ENCODE results near the gene GNLY. TPM values are rescaled to one million over a fixed set of nuclear protein-coding genes. Genes with fewer than 3 reads are reported as not detected.

The GNLY gene
- total and polyA plus RNA-seq, 2 of the 4 experiments (the other 2 are of a cell fraction), result not detected

GRCh38 chr2:85666016-85666415, 28.1 kb upstream of the GNLY start:
- TF ChIP-seq POLR2A (IDR thresholded peaks at IDR 0.05; ENCODE audit: low read depth, low read length) (no peak), CTCF (conservative IDR thresholded peaks at IDR 0.05; ENCODE audit: low read depth, low read length) (no peak), USF2 (IDR thresholded peaks at IDR 0.05; ENCODE audit: low read depth, low read length) (no peak)
- ChIA-PET CTCF (no interaction called here), POLR2A (ENCODE audit: unreplicated experiment) (no interaction called here)

More at GRCh38 chr2:85666016-85666415, 28.1 kb upstream of the GNLY start:
- WGBS, 2 experiments (ENCODE audit: extremely low coverage in 2 of 2, insufficient read length in 1 of 2), result 60% methylated on average over 1 of the region's 6 CpGs; no CpG with 5 or more reads in 1 of the 2 experiments
- Histone ChIP-seq H3K14ac (replicated peaks; ENCODE audit: low read depth, low read length) (no peak overlapping the region), H2AK9ac (replicated peaks; ENCODE audit: low read depth, low read length, poor library complexity) (no peak overlapping the region), H4K8ac (ENCODE audit: low read depth in 2 of 2, low read length in 2 of 2) (no peak overlapping the region), H2BK120ac (ENCODE audit: low read depth, low read length) (0 out of 2 replicates have a peak overlapping the region, but pooled peaks have one; percentile 15), H2AFZ (replicated peaks; ENCODE audit: low read length, poor library complexity) (no peak overlapping the region), H3K4me3 (ENCODE audit: insufficient read depth, low read depth, low read length) (no peak overlapping the region), H4K91ac (ENCODE audit: insufficient read depth, low read depth, low read length) (no peak overlapping the region), H3K4ac (ENCODE audit: low read depth, low read length) (no peak overlapping the region), H3K36me3 (ENCODE audit: control insufficient read depth, insufficient read depth, low read length) (no peaks in the 10 kb centered on the region), H3K9me3 (ENCODE audit: control insufficient read depth, insufficient read depth, low read length) (no peaks in the 10 kb centered on the region), H4K5ac (ENCODE audit: low read depth, low read length) (no peak overlapping the region), H3K9me1 (ENCODE audit: insufficient read depth, low read length) (peaks cover 15% of the 10 kb centered on the region; the same call in 1 of the 2 replicates), H3K23ac (ENCODE audit: low read depth, low read length) (no peak overlapping the region), H3K27me3 (ENCODE audit: control insufficient read depth, insufficient read depth, low read length) (no peaks in the 10 kb centered on the region), H3K18ac (ENCODE audit: low read depth, low read length) (no peak overlapping the region), H3K4me2 (ENCODE audit: low read depth, low read length) (no peak overlapping the region), H2BK20ac (ENCODE audit: low read depth, low read length) (no peak overlapping the region), H2BK5ac (ENCODE audit: low read depth, low read length, poor library complexity, severe bottlenecking) (peak overlapping the region; percentile 46), H2BK15ac (ENCODE audit: low read depth, low read length) (no peak overlapping the region), H3K56ac (ENCODE audit: extremely low read depth, insufficient read depth, low read length) (no peak overlapping the region), H3K9ac (ENCODE audit: low read depth, low read length) (no peak overlapping the region), H3K4me1 (ENCODE audit: control insufficient read depth, insufficient read depth, low read length) (peaks cover 6% of the 10 kb centered on the region), H4K20me1 (ENCODE audit: insufficient read depth, low read length) (no peaks in the 10 kb centered on the region), H3K79me1 (ENCODE audit: low read depth in 1 of 2, low read length in 2 of 2) (no peaks in the 10 kb centered on the region), H3K27ac (ENCODE audit: insufficient read depth, low read length) (no peak overlapping the region), H2AK5ac (ENCODE audit: low read depth, low read length) (peak overlapping the region; percentile 49; the same call in 1 of the 2 replicates)
- intact Hi-C loops (cut with micrococcal nuclease), result no loop called here
- no peak for DNase-seq
- BruUV-seq (replicated peaks), result no TSS peak
- in situ Hi-C loops (cut with MboI; ENCODE audit: low sequenced_read_pairs), result no loop called here
- dilution Hi-C loops (cut with HindIII; ENCODE audit: low sequenced_read_pairs, unreplicated experiment), result no loop called here
- ATAC-seq (ENCODE audit: low read depth), result no peak

All from IMR-90 (cell line).